ENCODE measurements around the gene RBM24.

Gene RBM24

DNA sequence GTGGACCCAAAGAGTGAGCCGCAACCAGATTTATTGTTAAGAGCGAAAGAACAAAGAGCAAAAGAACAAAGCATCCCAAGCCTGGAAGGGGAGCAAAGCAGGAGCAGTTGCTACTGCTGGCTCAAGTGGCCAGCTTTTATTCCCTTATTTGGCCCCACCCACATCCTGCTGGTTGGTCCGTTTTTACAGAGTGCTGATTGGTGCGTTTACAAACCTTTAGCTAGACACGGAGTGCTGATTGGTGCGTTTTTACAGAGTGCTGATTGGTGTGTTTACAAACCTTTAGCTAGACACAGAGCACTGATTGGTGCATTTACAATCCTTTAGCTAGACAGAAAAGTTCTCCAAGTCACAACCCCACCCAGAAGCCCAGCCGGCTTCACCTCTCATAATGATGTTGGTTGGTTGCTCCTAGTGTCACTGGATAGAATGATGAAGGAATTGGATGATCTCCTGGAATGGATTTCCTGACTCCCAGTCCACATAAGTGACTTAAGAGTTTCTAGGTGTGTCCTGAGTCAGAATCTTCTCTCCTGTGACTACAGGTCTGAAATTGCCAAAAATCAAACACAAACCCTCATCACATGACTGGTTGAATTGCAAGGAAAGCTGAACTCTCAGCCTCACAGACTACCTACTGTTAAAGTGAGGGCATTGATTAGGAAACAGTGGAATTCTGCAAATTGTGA, 60.1 kb downstream of the RBM24 start:
- in situ Hi-C loops (cut with MboI; ENCODE audit: low sequenced_read_pairs): no loop called here

DNA sequence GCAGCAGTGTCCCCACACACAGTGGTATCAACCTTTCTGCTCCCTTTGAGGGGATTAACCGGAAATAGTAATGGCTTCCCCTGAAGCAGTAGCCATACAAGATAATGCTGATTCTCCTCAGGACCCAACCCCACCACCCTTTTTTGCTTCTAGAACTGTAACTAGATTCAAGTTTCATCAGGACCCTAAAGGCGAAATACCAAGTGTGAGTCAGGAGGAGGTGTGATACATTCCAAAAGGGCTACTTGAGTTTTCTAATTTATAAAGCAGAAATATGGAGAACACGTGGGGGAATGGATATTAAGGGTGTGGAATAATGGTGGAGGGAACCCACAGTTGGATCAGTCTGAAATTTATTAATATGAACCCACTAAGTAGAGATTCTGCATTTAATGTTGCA, 60.7 kb downstream of the RBM24 start:
- in situ Hi-C loops (cut with MboI; ENCODE audit: low sequenced_read_pairs): no loop called here

DNA sequence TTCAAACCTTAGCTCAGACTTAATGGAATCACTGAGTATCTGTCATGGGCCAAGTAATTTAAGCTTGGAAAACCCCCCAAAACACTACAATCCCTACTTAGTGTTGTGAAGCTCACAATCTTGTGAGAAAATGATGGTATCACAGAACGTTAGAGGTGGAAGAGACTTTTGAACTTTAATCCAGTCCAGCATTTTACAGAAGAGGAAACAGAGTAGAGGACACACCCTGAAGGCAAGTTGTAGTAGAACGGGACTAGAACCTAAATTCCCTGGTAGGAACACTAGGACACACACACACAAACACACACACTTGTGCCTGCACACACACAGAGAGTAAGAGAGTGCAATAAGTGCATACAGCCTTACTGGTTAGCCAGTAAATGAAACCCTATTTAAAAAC, 62.1 kb downstream of the RBM24 start:
- in situ Hi-C loops (cut with MboI; ENCODE audit: low sequenced_read_pairs): no loop called here
